ENCODE measurements around the gene RERE. TPM values are rescaled to one million over a fixed set of nuclear protein-coding genes. Genes with fewer than 3 reads are reported as not detected.

RERE gene
- total and polyA plus RNA-seq, 2 experiments from 2014 or later = 148 to 170 TPM

GRCh38 chr1:8516278-8516777 is 301.1 kb downstream of the RERE start:
- no peaks in the 10 kb centered on the region for H3K9me2 ChIP-seq (ENCODE audit: insufficient read depth)
- H3K36me3 ChIP-seq (ENCODE audit: insufficient read depth) = no peaks in the 10 kb centered on the region
- Mint-ChIP-seq H3K27ac (no peak overlapping the region), H3K4me1 (peaks cover 37% of the 10 kb centered on the region), H3K36me3 (ENCODE audit: low read depth) (peaks cover 9% of the 10 kb centered on the region; the same call in 1 of the 3 replicates), H3K9me3 (no peaks in the 10 kb centered on the region; the same call in 2 of the 3 replicates), H3K4me3 (no peak overlapping the region), H3K27me3 (ENCODE audit: insufficient read depth, low read depth, poor library complexity) (peaks cover 7% of the 10 kb centered on the region)
- H3K4me3 ChIP-seq = no peak overlapping the region
- no peak overlapping the region for H2AFZ ChIP-seq
- H3K4me1 ChIP-seq (ENCODE audit: insufficient read depth) = peaks cover 22% of the 10 kb centered on the region
- no peak for TF ChIP-seq STAT1 (IDR thresholded peaks at IDR 0.05; ENCODE audit: unreplicated experiment)
- TF ChIP-seq POLR2AphosphoS5 (IDR thresholded peaks at IDR 0.05; ENCODE audit: low read depth) = no peak
- no peak for TF ChIP-seq JUNB (IDR thresholded peaks at IDR 0.05; ENCODE audit: unreplicated experiment)
- TF ChIP-seq, protein P1, sequence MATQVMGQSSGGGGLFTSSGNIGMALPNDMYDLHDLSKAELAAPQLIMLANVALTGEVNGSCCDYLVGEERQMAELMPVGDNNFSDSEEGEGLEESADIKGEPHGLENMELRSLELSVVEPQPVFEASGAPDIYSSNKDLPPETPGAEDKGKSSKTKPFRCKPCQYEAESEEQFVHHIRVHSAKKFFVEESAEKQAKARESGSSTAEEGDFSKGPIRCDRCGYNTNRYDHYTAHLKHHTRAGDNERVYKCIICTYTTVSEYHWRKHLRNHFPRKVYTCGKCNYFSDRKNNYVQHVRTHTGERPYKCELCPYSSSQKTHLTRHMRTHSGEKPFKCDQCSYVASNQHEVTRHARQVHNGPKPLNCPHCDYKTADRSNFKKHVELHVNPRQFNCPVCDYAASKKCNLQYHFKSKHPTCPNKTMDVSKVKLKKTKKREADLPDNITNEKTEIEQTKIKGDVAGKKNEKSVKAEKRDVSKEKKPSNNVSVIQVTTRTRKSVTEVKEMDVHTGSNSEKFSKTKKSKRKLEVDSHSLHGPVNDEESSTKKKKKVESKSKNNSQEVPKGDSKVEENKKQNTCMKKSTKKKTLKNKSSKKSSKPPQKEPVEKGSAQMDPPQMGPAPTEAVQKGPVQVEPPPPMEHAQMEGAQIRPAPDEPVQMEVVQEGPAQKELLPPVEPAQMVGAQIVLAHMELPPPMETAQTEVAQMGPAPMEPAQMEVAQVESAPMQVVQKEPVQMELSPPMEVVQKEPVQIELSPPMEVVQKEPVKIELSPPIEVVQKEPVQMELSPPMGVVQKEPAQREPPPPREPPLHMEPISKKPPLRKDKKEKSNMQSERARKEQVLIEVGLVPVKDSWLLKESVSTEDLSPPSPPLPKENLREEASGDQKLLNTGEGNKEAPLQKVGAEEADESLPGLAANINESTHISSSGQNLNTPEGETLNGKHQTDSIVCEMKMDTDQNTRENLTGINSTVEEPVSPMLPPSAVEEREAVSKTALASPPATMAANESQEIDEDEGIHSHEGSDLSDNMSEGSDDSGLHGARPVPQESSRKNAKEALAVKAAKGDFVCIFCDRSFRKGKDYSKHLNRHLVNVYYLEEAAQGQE (IDR thresholded peaks at IDR 0.05; ENCODE audit: unreplicated experiment) = no peak
- no peak for TF ChIP-seq ZNF331 (CRISPR knock-in tag; IDR thresholded peaks at IDR 0.05; ENCODE audit: low read depth)
- no peak for TF ChIP-seq EZH2 (IDR thresholded peaks at IDR 0.05; ENCODE audit: low read depth, unreplicated experiment)
- no peak for TF ChIP-seq CTCF (conservative IDR thresholded peaks at IDR 0.05; ENCODE audit: low read depth in 2 of 2)
- TF ChIP-seq EZH2phosphoT487 (IDR thresholded peaks at IDR 0.05; ENCODE audit: unreplicated experiment) = no peak
- TF ChIP-seq, protein P2, sequence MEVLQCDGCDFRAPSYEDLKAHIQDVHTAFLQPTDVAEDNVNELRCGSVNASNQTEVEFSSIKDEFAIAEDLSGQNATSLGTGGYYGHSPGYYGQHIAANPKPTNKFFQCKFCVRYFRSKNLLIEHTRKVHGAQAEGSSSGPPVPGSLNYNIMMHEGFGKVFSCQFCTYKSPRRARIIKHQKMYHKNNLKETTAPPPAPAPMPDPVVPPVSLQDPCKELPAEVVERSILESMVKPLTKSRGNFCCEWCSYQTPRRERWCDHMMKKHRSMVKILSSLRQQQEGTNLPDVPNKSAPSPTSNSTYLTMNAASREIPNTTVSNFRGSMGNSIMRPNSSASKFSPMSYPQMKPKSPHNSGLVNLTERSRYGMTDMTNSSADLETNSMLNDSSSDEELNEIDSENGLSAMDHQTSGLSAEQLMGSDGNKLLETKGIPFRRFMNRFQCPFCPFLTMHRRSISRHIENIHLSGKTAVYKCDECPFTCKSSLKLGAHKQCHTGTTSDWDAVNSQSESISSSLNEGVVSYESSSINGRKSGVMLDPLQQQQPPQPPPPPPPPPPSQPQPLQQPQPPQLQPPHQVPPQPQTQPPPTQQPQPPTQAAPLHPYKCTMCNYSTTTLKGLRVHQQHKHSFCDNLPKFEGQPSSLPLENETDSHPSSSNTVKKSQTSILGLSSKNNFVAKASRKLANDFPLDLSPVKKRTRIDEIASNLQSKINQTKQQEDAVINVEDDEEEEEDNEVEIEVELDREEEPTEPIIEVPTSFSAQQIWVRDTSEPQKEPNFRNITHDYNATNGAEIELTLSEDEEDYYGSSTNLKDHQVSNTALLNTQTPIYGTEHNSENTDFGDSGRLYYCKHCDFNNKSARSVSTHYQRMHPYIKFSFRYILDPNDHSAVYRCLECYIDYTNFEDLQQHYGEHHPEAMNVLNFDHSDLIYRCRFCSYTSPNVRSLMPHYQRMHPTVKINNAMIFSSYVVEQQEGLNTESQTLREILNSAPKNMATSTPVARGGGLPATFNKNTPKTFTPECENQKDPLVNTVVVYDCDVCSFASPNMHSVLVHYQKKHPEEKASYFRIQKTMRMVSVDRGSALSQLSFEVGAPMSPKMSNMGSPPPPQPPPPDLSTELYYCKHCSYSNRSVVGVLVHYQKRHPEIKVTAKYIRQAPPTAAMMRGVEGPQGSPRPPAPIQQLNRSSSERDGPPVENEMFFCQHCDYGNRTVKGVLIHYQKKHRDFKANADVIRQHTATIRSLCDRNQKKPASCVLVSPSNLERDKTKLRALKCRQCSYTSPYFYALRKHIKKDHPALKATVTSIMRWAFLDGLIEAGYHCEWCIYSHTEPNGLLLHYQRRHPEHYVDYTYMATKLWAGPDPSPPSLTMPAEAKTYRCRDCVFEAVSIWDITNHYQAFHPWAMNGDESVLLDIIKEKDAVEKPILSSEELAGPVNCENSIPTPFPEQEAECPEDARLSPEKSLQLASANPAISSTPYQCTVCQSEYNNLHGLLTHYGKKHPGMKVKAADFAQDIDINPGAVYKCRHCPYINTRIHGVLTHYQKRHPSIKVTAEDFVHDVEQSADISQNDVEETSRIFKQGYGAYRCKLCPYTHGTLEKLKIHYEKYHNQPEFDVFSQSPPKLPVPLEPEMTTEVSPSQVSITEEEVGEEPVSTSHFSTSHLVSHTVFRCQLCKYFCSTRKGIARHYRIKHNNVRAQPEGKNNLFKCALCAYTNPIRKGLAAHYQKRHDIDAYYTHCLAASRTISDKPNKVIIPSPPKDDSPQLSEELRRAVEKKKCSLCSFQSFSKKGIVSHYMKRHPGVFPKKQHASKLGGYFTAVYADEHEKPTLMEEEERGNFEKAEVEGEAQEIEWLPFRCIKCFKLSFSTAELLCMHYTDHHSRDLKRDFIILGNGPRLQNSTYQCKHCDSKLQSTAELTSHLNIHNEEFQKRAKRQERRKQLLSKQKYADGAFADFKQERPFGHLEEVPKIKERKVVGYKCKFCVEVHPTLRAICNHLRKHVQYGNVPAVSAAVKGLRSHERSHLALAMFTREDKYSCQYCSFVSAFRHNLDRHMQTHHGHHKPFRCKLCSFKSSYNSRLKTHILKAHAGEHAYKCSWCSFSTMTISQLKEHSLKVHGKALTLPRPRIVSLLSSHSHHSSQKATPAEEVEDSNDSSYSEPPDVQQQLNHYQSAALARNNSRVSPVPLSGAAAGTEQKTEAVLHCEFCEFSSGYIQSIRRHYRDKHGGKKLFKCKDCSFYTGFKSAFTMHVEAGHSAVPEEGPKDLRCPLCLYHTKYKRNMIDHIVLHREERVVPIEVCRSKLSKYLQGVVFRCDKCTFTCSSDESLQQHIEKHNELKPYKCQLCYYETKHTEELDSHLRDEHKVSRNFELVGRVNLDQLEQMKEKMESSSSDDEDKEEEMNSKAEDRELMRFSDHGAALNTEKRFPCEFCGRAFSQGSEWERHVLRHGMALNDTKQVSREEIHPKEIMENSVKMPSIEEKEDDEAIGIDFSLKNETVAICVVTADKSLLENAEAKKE (CRISPR knock-in tag; IDR thresholded peaks at IDR 0.05) = no peak
- TF ChIP-seq NANOG (IDR thresholded peaks at IDR 0.05; ENCODE audit: borderline replicate concordance) = no peak
- no peak for TF ChIP-seq CREB1 (CRISPR knock-in tag; IDR thresholded peaks at IDR 0.05; ENCODE audit: low read depth)
- no peak for TF ChIP-seq ZNF114 (CRISPR knock-in tag; IDR thresholded peaks at IDR 0.05)
- TF ChIP-seq, protein P3, sequence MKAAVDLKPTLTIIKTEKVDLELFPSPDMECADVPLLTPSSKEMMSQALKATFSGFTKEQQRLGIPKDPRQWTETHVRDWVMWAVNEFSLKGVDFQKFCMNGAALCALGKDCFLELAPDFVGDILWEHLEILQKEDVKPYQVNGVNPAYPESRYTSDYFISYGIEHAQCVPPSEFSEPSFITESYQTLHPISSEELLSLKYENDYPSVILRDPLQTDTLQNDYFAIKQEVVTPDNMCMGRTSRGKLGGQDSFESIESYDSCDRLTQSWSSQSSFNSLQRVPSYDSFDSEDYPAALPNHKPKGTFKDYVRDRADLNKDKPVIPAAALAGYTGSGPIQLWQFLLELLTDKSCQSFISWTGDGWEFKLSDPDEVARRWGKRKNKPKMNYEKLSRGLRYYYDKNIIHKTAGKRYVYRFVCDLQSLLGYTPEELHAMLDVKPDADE (IDR thresholded peaks at IDR 0.05) = no peak
- no peak overlapping the region; the same call in 1 of the 2 replicates for H3K4me2 ChIP-seq
- H3F3A ChIP-seq (replicated peaks; ENCODE audit: low read depth) = no peaks in the 10 kb centered on the region
- ATAC-seq (no peak), DNase-seq (ENCODE audit: low spot score) (no peak)
- H3K27ac ChIP-seq (ENCODE audit: low read depth) = no peak overlapping the region
- H4K20me1 ChIP-seq (replicated peaks; ENCODE audit: insufficient read depth) = peaks cover 12% of the 10 kb centered on the region
- H3K79me2 ChIP-seq (replicated peaks; ENCODE audit: insufficient read depth) = peaks cover 90% of the 10 kb centered on the region
- H3K27me3 ChIP-seq (ENCODE audit: insufficient read depth) = no peaks in the 10 kb centered on the region
